ENCODE data around the gene PLK2. TPM values are rescaled to one million over a fixed set of nuclear protein-coding genes. Genes with fewer than 3 reads are reported as not detected.

The PLK2 gene
- total RNA-seq (212 TPM), polyA plus RNA-seq (27.6 TPM)

DNA sequence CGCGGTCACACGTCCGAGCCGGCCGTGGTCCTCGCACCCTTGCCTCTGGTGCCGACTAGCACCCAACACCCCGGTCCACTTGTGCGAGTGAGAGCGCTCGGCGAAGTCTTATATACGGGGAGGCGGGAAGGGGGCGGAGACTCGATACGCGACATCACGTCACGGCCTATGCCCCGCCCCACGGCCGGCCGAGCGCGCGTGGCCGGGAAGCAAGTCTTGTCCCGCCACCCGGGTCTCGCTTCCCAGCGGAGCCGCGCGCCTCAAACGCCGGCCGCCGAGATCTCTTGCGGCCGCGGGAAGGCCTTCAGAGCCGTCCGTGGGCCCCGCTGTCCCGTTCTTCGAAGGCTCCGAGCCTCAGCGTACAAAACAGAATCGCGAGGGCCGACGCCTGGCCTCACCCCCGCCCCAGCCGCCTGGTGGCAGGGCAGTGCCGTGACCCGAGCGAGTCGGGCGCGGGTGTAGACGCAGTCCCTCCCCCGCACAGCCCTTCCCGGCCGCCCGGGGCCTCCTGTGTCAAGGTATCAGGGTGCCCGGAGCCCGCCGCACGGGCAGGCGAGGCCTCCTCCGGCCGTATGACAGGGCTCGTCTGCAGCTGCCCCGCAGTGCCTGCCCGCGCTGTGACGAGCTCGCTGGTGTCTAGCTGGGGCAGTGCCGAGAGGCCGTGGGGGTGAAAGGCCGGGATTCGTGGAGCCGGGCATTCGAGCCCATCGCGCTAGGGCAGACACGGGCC is at the start of gene PLK2:
PLK2 (minus strand) TSS at position 85 of the 730 bp plus-strand sequence. CDS start 127 bp downstream, outside the sequence.
- under 1% methylated on average over 89 of the region's 89 CpGs for WGBS
- Histone ChIP-seq H3K4me1 (ENCODE audit: insufficient read depth) (no peaks in the 10 kb centered on the region), H3K36me3 (ENCODE audit: insufficient read depth) (no peaks in the 10 kb centered on the region), H3K4me3 (ENCODE audit: low read depth, low read length) (peak within 1 kb of the TSS; percentile 71), H3K27ac (ENCODE audit: low read depth) (peak within 1 kb of the TSS; percentile 89)
- peak; percentile 84 for DNase-seq (ENCODE audit: extremely low spot score)

DNA sequence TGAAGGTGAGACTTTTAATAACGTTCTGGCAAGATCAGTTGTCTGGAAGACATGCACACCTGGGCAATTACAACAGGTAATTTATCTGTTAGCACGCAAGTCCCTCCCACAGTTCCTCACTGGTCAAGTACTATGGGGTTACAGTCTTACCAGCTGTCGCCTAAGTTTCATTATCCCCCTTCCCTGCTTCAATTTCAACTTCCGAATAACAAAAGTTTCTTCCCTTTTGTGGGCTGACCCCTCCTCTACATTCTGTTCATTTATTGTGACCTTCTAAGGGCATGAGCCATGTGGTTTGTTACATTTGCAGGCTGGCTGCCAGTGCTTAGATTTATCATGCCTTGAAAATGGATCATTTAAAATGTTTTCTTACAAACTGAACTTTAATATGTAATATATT is 47.8 kb upstream of the PLK2 start:
- no peaks in the 10 kb centered on the region for H3K36me3 ChIP-seq (ENCODE audit: insufficient read depth)
- WGBS: 71% methylated on average over 4 of the region's 4 CpGs
- H3K4me3 ChIP-seq (ENCODE audit: low read depth, low read length): no peak overlapping the region
- no peak for DNase-seq (ENCODE audit: extremely low spot score)
- H3K27ac ChIP-seq (ENCODE audit: low read depth): no peak overlapping the region
- no peaks in the 10 kb centered on the region for H3K4me1 ChIP-seq (ENCODE audit: insufficient read depth)

DNA sequence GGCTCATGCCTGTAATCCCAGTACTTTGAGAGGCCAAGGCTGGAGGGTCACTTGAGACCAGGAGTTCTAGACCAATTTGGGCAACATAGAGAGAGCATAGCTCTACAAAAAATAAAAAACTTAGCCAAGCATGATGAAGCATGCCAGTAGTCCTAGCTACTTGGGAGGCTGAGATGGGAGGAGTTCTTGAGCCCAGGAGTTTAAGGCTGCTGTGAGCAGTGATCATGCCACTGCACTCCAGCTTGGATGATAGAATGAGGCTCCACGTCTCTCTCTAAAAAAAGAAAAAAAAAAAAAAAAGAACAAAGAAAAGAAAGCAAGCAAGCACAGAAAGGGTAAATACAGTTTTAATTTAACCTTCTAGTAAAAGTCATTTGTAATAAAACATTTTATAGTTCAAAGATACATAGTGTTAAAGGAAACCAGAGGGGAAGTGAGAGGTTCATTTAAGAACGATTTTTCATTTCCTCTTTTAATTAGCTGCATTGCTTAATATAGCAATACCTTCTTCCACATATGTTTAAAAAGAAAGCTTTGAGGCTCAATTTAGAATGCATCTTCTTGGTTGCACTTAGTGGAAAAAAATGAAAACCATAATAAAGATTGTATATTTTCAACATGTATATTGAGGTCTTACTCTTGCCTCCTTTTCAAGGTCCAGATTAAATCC is 46.2 kb upstream of the PLK2 start:
- WGBS: 52% methylated on average over 2 of the region's 2 CpGs
- H3K4me1 ChIP-seq (ENCODE audit: insufficient read depth): no peaks in the 10 kb centered on the region
- H3K27ac ChIP-seq (ENCODE audit: low read depth): no peak overlapping the region
- H3K36me3 ChIP-seq (ENCODE audit: insufficient read depth): no peaks in the 10 kb centered on the region
- DNase-seq (ENCODE audit: extremely low spot score): no peak
- H3K4me3 ChIP-seq (ENCODE audit: low read depth, low read length): no peak overlapping the region

DNA sequence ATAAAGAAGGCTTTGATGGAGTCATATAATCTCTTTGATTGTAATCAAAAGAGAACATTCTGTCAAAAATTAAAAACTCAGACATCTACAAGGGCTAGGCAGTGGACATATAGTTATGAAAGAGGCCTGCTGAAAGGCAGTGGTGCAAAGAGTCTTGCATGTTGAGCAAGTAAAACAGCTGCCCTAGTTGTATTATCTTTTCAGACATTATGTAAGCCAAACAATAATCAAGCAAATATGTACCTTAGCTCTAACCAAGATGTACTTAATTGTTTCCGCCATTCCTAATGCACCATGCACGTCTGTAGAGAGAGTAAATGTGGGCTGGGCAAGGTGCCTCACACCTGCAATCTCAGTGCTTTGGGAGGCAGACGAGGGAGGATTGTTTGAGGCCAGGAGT is 45.6 kb upstream of the PLK2 start:
- Histone ChIP-seq H3K27ac (ENCODE audit: low read depth) (no peak overlapping the region), H3K4me3 (ENCODE audit: low read depth, low read length) (no peak overlapping the region), H3K4me1 (ENCODE audit: insufficient read depth) (no peaks in the 10 kb centered on the region), H3K36me3 (ENCODE audit: insufficient read depth) (no peaks in the 10 kb centered on the region)
- 55% methylated on average over 3 of the region's 3 CpGs for WGBS
- DNase-seq (ENCODE audit: extremely low spot score): no peak

DNA sequence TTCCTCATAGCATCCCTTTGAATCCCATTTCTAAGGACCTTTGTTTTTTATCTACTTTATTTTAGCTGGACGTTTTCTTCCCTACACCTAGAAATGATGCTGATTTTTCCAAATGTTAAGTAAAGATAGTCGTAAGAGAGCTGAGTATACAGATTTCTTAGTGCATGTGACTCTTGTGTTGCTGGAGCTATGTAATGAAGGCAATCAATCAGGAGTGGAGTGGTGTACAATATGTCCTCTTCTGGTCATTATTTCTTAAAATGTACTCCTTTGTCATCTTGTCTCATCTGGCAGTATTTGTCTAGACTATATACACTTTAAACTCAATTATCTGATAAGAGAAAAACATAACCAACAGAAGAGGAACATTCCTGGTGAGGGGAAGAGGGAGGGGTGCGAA is 44.9 kb upstream of the PLK2 start:
- no peaks in the 10 kb centered on the region for H3K36me3 ChIP-seq (ENCODE audit: insufficient read depth)
- no peak overlapping the region for H3K4me3 ChIP-seq (ENCODE audit: low read depth, low read length)
- no peak for DNase-seq (ENCODE audit: extremely low spot score)
- 66% methylated on average over 3 of the region's 3 CpGs for WGBS
- no peaks in the 10 kb centered on the region for H3K4me1 ChIP-seq (ENCODE audit: insufficient read depth)
- no peak overlapping the region for H3K27ac ChIP-seq (ENCODE audit: low read depth)

DNA sequence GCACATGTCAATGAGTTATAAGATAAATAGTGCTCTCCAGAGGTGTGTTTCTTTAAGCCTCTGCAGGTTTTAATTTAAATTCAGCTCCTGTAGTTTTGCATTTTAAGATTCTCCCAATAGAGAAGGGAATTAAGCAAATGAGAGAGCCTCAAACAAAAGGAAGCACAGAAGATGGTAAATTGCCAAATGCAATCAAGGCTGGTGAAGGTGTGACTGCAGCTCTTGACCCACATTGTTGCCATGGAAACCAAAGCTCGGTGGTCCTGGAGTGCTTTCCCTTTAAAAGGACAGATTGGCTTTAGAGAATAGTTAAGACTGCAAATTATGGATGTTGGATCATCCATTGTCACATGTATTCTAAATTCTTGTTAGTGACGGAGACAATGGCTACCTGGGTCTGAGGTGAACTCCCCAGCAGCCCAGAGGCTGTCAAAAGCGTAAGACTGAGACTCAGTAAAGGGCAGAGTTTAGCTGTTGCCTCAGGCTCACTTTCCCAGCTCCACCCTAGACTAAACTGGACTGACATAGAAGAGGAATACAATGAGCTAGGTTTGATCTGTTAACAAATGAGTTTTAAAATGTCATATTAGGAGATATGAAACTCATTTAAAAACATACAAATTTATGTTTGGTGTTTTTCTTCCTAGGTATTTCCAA is 43.6 kb upstream of the PLK2 start:
- 66% methylated on average over 3 of the region's 3 CpGs for WGBS
- Histone ChIP-seq H3K4me3 (ENCODE audit: low read depth, low read length) (no peak overlapping the region), H3K36me3 (ENCODE audit: insufficient read depth) (no peaks in the 10 kb centered on the region), H3K4me1 (ENCODE audit: insufficient read depth) (no peaks in the 10 kb centered on the region), H3K27ac (ENCODE audit: low read depth) (no peak overlapping the region)
- no peak for DNase-seq (ENCODE audit: extremely low spot score)

- WGBS: 92% methylated on average over 2 of the region's 2 CpGs
- DNase-seq (ENCODE audit: extremely low spot score): no peak
- Histone ChIP-seq H3K4me1 (ENCODE audit: insufficient read depth) (no peaks in the 10 kb centered on the region), H3K4me3 (ENCODE audit: low read depth, low read length) (no peak overlapping the region), H3K27ac (ENCODE audit: low read depth) (no peak overlapping the region), H3K36me3 (ENCODE audit: insufficient read depth) (no peaks in the 10 kb centered on the region)
Observed at GRCh38 chr5:58501778-58502417, 42.0 kb upstream of the PLK2 start.

DNA sequence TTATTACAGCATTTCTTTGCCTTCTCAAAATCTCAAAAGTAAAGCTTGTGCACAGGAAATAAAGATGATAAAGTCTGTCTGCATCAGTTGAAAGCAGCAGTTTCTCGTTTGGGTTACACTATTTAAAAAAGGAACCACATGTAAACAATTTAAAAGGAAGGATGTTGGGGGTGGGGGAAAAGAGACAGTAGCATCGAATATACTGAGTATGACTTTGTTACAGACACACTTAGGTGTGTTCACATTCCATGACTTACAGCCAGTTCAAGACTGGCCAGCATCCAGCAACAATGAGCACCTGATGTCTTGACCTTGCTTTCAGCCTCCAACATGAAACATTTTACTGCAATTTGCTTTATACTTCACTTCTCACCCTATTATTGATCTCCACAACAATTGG is 40.1 kb upstream of the PLK2 start:
- DNase-seq (ENCODE audit: extremely low spot score): no peak
- Histone ChIP-seq H3K4me1 (ENCODE audit: insufficient read depth) (no peaks in the 10 kb centered on the region), H3K27ac (ENCODE audit: low read depth) (no peak overlapping the region), H3K4me3 (ENCODE audit: low read depth, low read length) (no peak overlapping the region), H3K36me3 (ENCODE audit: insufficient read depth) (no peaks in the 10 kb centered on the region)
- WGBS: 20% methylated on average over 2 of the region's 2 CpGs

GRCh38 chr5:58499231-58499630 is 39.3 kb upstream of the PLK2 start:
- Histone ChIP-seq H3K27ac (ENCODE audit: low read depth) (no peak overlapping the region), H3K36me3 (ENCODE audit: insufficient read depth) (no peaks in the 10 kb centered on the region), H3K4me1 (ENCODE audit: insufficient read depth) (no peaks in the 10 kb centered on the region), H3K4me3 (ENCODE audit: low read depth, low read length) (no peak overlapping the region)
- WGBS: 54% methylated on average over 3 of the region's 3 CpGs
- no peak for DNase-seq (ENCODE audit: extremely low spot score)

DNA sequence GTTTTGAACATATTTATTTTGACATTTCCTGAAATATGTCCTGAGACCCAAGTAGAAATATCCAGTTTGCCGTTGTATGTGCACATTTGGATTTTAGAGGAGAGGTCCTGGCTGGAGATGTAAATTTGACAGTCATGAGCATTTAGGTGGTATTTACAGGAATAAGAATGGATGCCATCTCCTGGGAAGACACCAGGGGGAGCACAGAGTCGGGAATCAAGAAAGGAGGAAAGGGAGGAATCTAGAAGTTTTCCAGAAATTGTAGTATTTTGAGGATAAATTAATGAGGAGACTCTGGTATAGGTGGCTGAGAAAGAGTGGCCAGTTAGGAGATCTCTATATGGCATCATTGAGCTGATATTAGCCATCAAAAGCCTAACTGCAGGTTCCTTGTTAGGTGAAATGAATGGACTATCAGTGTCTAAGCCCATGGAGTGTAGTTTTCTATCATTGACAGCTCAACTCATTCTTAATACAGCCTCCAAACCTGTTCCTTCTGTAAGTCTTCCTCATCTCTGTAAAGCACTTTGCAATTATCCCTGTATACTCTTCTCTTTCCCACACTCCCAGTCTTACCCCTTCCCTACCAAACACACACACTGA is 38.6 kb upstream of the PLK2 start:
- H3K36me3 ChIP-seq (ENCODE audit: insufficient read depth): no peaks in the 10 kb centered on the region
- no peak for DNase-seq (ENCODE audit: extremely low spot score)
- WGBS: 15% methylated on average over 2 of the region's 2 CpGs

GRCh38 chr5:58497921-58498320 is 38.0 kb upstream of the PLK2 start:
- no peak overlapping the region for H3K27ac ChIP-seq (ENCODE audit: low read depth)
- H3K4me3 ChIP-seq (ENCODE audit: low read depth, low read length): no peak overlapping the region
- DNase-seq (ENCODE audit: extremely low spot score): no peak
- no peaks in the 10 kb centered on the region for H3K36me3 ChIP-seq (ENCODE audit: insufficient read depth)
- H3K4me1 ChIP-seq (ENCODE audit: insufficient read depth): no peaks in the 10 kb centered on the region

More for the DNA sequence above, 38.6 kb upstream of the PLK2 start:
- Histone ChIP-seq H3K4me3 (ENCODE audit: low read depth, low read length) (no peak overlapping the region), H3K27ac (ENCODE audit: low read depth) (no peak overlapping the region), H3K4me1 (ENCODE audit: insufficient read depth) (no peaks in the 10 kb centered on the region)

DNA sequence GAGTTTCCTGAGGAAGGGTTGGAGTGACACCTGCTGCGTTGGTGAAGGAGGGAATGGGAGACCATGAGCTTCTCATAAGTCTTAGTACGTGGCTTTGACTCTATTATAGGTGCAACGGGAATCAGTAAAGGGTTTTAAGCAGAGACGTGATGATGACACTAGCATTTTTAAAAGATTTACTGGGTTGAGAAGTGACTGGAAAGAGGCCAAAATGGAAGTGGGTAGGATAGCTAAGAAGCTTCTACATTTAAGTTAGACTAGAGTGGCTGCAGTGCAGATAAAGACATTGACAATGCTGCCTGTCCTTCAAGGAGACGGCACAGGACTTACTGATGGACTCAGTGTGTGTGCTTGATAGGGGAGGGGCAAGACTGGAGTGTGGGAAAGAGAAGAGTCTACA is 37.5 kb upstream of the PLK2 start:
- Histone ChIP-seq H3K27ac (ENCODE audit: low read depth) (no peak overlapping the region), H3K36me3 (ENCODE audit: insufficient read depth) (no peaks in the 10 kb centered on the region), H3K4me3 (ENCODE audit: low read depth, low read length) (no peak overlapping the region), H3K4me1 (ENCODE audit: insufficient read depth) (no peaks in the 10 kb centered on the region)
- DNase-seq (ENCODE audit: extremely low spot score): no peak
- 79% methylated on average over 5 of the region's 5 CpGs for WGBS

DNA sequence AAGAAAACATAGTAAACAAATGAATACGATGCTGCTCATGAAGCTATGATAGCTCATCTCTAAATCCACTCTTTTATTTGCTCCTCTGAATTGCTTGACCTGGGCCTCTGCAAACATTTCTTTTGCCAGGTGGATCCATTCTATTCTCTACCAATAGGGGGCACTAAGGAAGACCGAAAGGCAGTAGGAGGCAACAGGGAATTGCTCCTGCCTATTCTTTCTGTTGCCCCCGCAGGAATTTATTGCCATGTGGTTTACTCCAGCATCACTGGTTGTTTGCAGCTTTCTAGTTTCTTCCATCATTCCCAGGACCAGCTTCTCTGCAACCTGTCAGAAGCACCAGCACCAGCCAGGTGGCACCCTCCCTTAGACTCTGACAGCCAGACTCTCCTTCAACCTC is 36.6 kb upstream of the PLK2 start:
- Histone ChIP-seq H3K4me3 (ENCODE audit: low read depth, low read length) (no peak overlapping the region), H3K4me1 (ENCODE audit: insufficient read depth) (no peaks in the 10 kb centered on the region), H3K36me3 (ENCODE audit: insufficient read depth) (no peaks in the 10 kb centered on the region), H3K27ac (ENCODE audit: low read depth) (no peak overlapping the region)
- DNase-seq (ENCODE audit: extremely low spot score): no peak
- WGBS: 70% methylated on average over 3 of the region's 3 CpGs

Measured in urinary bladder (tissue), 4 donors.